ENCODE data around the gene SEMA5A.

Gene SEMA5A

DNA sequence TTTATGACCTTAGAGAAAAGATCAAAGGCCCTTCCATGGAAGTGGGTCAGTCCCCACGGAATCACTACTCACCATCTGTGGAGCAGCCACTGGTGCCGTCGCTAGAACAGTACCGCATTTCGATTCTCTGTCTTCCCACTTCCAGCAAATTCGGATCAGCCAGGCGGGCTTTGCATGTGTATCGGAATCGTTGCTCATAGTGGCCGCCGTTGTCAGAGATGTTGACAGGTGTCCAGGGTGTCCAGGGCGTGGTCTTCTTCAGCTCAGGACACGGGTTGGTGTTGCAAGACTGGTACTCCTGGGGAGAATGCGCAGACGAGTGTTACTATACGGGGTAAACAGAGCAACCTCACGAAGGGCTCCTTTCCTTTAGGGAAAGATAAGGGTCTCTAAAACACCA, 479.5 kb downstream of the SEMA5A start:
- no peaks in the 10 kb centered on the region for H3K4me1 ChIP-seq (ENCODE audit: control insufficient read depth, insufficient read depth, low read length)
- H3K4me3 ChIP-seq (ENCODE audit: low read depth, low read length): no peak overlapping the region
- H3K27ac ChIP-seq (ENCODE audit: extremely low read depth, low read depth, low read length): no peak overlapping the region
- TF ChIP-seq ZNF777 (tag by site-specific recombination; IDR thresholded peaks at IDR 0.05; ENCODE audit: borderline replicate concordance): no peak
- no peak for TF ChIP-seq HOXA7 (CRISPR knock-in tag; IDR thresholded peaks at IDR 0.05; ENCODE audit: borderline replicate concordance)
- no peak for TF ChIP-seq ZFHX2 (tag by site-specific recombination; conservative IDR thresholded peaks at IDR 0.05)
- no peak for TF ChIP-seq ZNF791 (tag by site-specific recombination; IDR thresholded peaks at IDR 0.05)
- TF ChIP-seq ZNF658 (tag by site-specific recombination; IDR thresholded peaks at IDR 0.05): no peak
- TF ChIP-seq, protein P1, sequence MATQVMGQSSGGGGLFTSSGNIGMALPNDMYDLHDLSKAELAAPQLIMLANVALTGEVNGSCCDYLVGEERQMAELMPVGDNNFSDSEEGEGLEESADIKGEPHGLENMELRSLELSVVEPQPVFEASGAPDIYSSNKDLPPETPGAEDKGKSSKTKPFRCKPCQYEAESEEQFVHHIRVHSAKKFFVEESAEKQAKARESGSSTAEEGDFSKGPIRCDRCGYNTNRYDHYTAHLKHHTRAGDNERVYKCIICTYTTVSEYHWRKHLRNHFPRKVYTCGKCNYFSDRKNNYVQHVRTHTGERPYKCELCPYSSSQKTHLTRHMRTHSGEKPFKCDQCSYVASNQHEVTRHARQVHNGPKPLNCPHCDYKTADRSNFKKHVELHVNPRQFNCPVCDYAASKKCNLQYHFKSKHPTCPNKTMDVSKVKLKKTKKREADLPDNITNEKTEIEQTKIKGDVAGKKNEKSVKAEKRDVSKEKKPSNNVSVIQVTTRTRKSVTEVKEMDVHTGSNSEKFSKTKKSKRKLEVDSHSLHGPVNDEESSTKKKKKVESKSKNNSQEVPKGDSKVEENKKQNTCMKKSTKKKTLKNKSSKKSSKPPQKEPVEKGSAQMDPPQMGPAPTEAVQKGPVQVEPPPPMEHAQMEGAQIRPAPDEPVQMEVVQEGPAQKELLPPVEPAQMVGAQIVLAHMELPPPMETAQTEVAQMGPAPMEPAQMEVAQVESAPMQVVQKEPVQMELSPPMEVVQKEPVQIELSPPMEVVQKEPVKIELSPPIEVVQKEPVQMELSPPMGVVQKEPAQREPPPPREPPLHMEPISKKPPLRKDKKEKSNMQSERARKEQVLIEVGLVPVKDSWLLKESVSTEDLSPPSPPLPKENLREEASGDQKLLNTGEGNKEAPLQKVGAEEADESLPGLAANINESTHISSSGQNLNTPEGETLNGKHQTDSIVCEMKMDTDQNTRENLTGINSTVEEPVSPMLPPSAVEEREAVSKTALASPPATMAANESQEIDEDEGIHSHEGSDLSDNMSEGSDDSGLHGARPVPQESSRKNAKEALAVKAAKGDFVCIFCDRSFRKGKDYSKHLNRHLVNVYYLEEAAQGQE (tag by site-specific recombination; IDR thresholded peaks at IDR 0.05): no peak
- TF ChIP-seq ZNF248 (tag by site-specific recombination; IDR thresholded peaks at IDR 0.05): no peak
- TF ChIP-seq, protein P2, sequence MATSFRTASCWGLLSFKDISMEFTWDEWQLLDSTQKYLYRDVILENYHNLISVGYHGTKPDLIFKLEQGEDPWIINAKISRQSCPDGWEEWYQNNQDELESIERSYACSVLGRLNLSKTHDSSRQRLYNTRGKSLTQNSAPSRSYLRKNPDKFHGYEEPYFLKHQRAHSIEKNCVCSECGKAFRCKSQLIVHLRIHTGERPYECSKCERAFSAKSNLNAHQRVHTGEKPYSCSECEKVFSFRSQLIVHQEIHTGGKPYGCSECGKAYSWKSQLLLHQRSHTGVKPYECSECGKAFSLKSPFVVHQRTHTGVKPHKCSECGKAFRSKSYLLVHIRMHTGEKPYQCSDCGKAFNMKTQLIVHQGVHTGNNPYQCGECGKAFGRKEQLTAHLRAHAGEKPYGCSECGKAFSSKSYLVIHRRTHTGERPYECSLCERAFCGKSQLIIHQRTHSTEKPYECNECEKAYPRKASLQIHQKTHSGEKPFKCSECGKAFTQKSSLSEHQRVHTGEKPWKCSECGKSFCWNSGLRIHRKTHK (tag by site-specific recombination; IDR thresholded peaks at IDR 0.05): no peak
- TF ChIP-seq ZNF391 (tag by site-specific recombination; IDR thresholded peaks at IDR 0.05; ENCODE audit: borderline replicate concordance, low read depth): no peak
- TF ChIP-seq, protein P3, sequence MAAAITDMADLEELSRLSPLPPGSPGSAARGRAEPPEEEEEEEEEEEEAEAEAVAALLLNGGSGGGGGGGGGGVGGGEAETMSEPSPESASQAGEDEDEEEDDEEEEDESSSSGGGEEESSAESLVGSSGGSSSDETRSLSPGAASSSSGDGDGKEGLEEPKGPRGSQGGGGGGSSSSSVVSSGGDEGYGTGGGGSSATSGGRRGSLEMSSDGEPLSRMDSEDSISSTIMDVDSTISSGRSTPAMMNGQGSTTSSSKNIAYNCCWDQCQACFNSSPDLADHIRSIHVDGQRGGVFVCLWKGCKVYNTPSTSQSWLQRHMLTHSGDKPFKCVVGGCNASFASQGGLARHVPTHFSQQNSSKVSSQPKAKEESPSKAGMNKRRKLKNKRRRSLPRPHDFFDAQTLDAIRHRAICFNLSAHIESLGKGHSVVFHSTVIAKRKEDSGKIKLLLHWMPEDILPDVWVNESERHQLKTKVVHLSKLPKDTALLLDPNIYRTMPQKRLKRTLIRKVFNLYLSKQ (tag by site-specific recombination; IDR thresholded peaks at IDR 0.05; ENCODE audit: borderline replicate concordance): no peak
- TF ChIP-seq ZNF214 (tag by site-specific recombination; IDR thresholded peaks at IDR 0.05; ENCODE audit: borderline replicate concordance): no peak
- TF ChIP-seq ZNF426 (tag by site-specific recombination; IDR thresholded peaks at IDR 0.05): no peak
- no peak for TF ChIP-seq MEIS1 (CRISPR knock-in tag; IDR thresholded peaks at IDR 0.05; ENCODE audit: borderline replicate concordance)
- TF ChIP-seq, protein P4, sequence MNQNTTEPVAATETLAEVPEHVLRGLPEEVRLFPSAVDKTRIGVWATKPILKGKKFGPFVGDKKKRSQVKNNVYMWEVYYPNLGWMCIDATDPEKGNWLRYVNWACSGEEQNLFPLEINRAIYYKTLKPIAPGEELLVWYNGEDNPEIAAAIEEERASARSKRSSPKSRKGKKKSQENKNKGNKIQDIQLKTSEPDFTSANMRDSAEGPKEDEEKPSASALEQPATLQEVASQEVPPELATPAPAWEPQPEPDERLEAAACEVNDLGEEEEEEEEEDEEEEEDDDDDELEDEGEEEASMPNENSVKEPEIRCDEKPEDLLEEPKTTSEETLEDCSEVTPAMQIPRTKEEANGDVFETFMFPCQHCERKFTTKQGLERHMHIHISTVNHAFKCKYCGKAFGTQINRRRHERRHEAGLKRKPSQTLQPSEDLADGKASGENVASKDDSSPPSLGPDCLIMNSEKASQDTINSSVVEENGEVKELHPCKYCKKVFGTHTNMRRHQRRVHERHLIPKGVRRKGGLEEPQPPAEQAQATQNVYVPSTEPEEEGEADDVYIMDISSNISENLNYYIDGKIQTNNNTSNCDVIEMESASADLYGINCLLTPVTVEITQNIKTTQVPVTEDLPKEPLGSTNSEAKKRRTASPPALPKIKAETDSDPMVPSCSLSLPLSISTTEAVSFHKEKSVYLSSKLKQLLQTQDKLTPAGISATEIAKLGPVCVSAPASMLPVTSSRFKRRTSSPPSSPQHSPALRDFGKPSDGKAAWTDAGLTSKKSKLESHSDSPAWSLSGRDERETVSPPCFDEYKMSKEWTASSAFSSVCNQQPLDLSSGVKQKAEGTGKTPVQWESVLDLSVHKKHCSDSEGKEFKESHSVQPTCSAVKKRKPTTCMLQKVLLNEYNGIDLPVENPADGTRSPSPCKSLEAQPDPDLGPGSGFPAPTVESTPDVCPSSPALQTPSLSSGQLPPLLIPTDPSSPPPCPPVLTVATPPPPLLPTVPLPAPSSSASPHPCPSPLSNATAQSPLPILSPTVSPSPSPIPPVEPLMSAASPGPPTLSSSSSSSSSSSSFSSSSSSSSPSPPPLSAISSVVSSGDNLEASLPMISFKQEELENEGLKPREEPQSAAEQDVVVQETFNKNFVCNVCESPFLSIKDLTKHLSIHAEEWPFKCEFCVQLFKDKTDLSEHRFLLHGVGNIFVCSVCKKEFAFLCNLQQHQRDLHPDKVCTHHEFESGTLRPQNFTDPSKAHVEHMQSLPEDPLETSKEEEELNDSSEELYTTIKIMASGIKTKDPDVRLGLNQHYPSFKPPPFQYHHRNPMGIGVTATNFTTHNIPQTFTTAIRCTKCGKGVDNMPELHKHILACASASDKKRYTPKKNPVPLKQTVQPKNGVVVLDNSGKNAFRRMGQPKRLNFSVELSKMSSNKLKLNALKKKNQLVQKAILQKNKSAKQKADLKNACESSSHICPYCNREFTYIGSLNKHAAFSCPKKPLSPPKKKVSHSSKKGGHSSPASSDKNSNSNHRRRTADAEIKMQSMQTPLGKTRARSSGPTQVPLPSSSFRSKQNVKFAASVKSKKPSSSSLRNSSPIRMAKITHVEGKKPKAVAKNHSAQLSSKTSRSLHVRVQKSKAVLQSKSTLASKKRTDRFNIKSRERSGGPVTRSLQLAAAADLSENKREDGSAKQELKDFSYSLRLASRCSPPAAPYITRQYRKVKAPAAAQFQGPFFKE (tag by site-specific recombination; IDR thresholded peaks at IDR 0.05; ENCODE audit: borderline replicate concordance): no peak
- TF ChIP-seq ZNF555 (tag by site-specific recombination; conservative IDR thresholded peaks at IDR 0.05): no peak
- TF ChIP-seq ZNF610 (tag by site-specific recombination; IDR thresholded peaks at IDR 0.05; ENCODE audit: borderline replicate concordance): no peak
- TF ChIP-seq ZSCAN23 (tag by site-specific recombination; IDR thresholded peaks at IDR 0.05): no peak
- no peak for TF ChIP-seq ZBTB48 (tag by site-specific recombination; IDR thresholded peaks at IDR 0.05)
- no peak for TF ChIP-seq ZNF792 (tag by site-specific recombination; IDR thresholded peaks at IDR 0.05)
- no peak for TF ChIP-seq ZNF585B (tag by site-specific recombination; IDR thresholded peaks at IDR 0.05)
- ChIA-PET POLR2A (no interaction called here), CTCF (no interaction called here)
- no peaks in the 10 kb centered on the region for H3K36me3 ChIP-seq (ENCODE audit: control insufficient read depth in 2 of 2, insufficient read depth in 1 of 2, low read length in 2 of 2)
- no peaks in the 10 kb centered on the region for H3K9me3 ChIP-seq (ENCODE audit: control insufficient read depth, insufficient read depth, low read depth, low read length)
